HG03520 (cell line): Measurements from ENCODE around the gene NAV2.

ENCODE experiments used
- ATAC-seq: cut with Tn5 transposase; IDR thresholded peaks from one replicate; pipeline ENCODE4 v1.9.1; 2021; ENCODE audit warnings: mild to moderate bottlenecking, moderate library complexity; ENCODE audit not compliant: unreplicated experiment

The NAV2 gene

DNA sequence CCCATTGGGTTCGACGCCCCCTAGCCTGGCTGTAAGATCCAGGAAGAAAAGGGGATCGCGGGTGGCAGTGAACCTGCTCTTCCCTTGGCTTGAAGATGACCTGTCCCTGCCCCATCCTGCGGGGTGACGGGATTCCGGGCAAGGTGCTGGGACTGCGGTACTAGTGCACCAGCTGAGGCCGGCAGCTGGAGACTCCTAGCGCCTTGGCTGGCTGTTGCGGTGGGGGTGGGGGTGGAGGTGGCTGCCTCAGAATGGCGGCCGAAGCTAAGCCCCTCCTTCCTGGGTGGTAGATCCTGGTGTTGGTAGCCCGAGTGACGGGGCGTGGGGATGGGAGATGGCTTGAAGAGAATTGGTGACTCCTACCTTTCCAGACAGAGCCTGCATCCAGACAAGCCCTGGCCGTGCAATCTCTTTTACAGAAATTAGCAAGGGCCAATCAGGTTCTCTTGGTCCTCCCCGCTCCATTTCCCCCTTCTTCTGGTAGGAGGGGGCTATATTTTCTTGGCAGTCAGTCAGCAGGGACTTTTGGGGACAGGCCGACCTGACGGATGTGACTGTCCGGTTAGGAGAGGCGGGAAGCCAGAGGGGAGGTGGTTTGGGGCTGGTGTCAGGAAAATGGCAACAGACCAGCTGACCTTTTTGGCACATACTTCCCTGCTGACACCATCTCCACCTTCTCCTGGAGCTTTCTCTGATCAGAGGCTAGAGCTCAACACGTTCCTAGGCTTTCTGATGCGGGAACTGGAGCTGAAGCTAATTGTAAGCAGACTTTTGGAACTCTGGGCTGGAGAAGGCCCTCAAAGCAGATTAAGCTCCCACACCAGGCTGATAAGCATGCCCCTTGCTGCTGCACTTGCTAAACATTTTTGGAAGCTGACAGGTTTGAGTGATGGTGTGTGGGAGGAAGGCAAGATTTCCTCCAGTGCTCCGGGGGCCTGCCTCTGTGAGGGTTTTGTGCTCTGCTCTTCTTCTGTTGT lies 2.0 kb downstream of the NAV2 start:
- ATAC-seq, result no peak

GRCh38 chr11:19715373-19715772 lies 2.7 kb downstream of the NAV2 start:
- ATAC-seq, result no peak

- ATAC-seq, result no peak
Measured at GRCh38 chr11:19718051-19718450, 5.4 kb downstream of the NAV2 start.

DNA sequence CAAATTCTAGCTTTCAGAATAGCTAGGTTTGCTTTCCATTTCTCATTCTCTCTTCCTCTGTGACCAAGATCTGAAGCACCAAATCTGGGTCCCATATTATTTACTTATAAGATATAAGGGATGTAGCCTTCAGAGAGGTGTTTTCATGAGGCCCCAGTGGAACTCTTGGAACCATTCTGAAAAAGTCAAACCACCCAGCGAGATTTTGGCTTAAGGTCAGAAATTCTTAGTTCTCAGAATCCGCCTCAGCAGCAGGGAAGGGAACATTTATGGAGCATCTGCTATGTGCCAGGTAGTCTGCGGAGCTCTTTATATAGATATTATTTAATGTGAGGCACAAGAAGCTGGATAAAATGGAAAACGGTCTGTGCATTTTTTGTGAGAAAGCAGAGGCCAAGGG lies 6.3 kb downstream of the NAV2 start:
- no peak for ATAC-seq

GRCh38 chr11:19719960-19720359 lies 7.3 kb downstream of the NAV2 start:
- ATAC-seq, result no peak

- ATAC-seq, result no peak
Measured at GRCh38 chr11:19721176-19721575, 8.5 kb downstream of the NAV2 start.

GRCh38 chr11:19722702-19723101 lies 10.1 kb downstream of the NAV2 start:
- no peak for ATAC-seq

GRCh38 chr11:19723572-19724342 lies 11.1 kb downstream of the NAV2 start:
- ATAC-seq, result no peak

- no peak for ATAC-seq
Measured at GRCh38 chr11:19724765-19725164, 12.1 kb downstream of the NAV2 start.

DNA sequence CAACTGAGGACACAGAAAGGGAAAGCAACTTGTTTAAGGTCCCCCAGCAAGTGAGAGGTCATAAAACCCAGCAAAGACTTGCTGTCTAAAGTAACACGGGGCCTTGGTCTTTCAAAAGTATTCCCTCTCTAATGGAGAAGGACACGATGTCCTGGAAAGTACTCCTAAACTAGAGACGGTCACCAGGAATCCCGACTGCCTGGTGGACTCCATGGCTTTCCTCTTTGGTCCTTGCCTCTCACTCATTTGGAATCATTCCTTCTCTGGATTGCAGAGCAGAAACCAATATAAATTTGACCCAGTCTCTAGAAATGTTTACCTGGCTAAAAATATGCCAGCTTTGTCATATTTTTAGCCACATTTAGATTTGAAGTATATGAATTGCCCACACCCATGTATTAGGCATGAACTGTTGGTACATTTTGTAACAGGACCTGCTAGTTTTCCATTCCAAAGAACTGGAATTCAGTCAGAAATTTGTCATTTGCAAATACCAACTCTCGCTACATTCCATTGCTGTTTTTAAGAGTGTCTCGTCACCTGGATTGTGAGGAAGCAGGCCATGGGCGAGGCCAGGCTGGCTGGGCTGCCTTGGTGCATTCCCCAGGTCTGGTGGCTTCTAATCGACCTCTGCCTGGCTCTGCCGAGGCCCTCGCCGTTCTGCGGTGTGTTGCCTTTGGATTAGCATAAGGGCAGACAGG lies 12.9 kb downstream of the NAV2 start:
- no peak for ATAC-seq

DNA sequence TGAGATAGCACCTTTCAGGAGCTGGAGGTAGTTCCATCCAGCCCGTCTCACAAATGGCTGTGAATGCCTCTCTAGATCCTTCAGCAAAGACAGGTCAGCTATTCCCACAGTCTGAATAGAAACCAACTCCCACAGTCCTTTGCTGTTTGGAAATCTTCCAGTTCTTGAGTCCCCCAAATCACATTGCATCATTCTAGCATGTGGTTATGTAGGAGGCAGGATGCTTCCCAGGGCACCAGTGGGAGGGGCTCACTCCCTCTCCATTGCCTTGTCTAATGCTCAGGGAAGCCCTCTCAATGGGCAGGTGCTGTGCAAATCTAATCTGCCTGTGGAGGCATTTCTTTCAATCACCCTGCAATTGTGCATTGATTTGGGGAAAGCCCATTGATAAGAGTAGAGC lies 14.6 kb downstream of the NAV2 start:
- ATAC-seq, result no peak

- ATAC-seq, result no peak
Measured at GRCh38 chr11:19728436-19728835, 15.8 kb downstream of the NAV2 start.

- ATAC-seq, result no peak
Measured at GRCh38 chr11:19729141-19729540, 16.5 kb downstream of the NAV2 start.

DNA sequence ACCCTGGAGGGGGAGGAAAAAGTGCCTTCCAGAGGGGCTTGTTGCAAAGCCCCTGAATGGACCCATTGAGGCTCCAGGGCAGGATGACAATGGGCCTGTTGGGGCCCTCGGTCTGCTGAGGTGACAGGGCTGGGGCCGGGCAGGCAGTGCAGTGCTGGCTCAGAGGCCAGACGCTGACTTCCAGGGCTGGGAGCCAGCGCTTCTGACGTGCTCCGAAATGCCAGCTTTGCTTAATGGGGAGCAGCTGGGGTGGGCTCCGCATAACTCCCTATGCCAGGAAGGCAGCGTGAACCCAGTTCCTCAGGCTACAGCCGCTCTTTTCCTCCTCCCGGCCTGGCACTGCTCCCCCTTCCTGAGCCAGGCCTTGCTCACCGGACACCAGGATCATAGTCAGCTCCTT lies 17.7 kb downstream of the NAV2 start:
- no peak for ATAC-seq

- ATAC-seq, result no peak
Measured at GRCh38 chr11:19734171-19734570, 21.5 kb downstream of the NAV2 start.

DNA sequence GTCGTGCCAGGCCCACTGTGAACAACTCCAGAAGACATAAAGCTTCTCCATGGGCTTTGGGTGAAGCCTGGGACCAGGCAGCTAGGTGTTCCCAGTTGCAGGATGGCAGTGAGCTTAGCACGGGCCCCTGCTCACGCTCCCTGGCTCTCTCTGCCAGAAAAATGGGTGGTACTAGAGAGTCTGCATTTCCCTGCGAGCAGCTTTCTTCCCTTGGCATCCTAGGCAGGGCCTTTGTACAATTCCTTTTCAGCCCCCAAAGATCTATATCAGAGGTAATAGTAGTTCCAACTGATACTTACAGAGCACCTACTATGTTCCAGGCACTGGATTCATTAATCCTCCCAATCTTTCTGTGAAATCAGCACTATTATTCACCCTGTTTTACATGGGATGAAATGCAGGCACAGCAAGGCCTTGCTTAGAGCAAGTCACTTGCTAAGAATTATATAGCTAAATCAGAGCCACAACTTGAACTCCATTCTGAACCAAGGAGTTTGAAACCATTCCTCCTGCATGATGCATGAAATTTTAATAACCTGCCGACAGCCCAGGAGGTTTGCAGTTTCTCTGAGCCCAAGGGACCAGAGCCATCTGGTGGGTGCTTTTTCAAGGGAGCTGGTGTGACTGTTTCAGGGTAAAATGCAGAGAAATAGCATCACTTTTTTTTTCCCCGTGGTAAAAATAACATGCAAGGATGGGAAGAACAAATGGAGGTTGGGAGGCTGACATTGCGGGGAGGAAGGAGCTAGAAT lies 22.7 kb downstream of the NAV2 start:
- no peak for ATAC-seq

DNA sequence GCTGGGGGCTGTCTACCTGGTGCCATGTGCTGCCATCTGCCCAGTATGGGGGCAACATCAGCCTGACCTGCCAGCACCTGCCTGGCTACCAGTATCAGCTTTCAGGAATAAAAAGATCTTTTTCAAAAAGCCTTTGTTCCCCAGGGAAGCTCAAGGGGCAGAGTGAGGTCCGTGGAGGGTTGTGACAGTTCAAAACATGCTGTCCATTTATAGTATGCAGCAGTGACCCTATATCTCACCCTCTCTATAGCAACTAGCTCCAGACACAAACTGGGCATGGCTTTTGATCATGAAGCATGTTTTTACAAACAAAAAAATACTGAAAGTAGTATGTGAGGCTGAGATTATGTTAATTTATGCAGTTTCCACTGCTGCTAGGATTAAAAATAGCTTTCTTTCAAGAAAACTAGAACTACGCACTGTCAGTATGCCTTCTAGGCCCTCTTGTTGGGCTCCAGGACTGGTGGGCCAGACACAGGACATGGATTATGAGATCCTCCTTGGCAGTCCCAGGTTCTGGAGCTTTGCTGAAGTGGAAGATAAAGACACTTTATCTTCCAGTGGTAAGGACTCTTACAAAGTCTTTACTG lies 23.4 kb downstream of the NAV2 start:
- no peak for ATAC-seq

- ATAC-seq, result no peak
Measured at GRCh38 chr11:19736831-19737230, 24.2 kb downstream of the NAV2 start.

DNA sequence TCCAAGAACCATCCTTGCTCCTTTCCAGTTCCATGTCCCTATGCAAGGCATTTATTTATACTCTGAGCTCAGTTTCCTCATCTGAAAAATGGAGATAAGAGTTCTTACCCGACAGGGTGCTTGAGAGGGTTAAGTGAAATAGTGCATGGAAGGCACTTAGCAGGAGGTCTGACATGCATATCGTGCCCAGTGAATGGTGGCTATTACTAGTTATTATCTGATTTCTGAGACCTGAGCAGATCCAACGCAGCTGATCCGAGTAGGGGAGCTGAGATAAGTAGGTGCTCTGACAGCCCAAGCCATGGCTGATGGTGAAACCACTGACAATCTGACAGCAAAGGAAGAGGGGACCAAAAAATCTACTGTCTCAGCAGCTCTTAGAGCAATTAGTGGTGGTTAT lies 24.9 kb downstream of the NAV2 start:
- ATAC-seq, result no peak

DNA sequence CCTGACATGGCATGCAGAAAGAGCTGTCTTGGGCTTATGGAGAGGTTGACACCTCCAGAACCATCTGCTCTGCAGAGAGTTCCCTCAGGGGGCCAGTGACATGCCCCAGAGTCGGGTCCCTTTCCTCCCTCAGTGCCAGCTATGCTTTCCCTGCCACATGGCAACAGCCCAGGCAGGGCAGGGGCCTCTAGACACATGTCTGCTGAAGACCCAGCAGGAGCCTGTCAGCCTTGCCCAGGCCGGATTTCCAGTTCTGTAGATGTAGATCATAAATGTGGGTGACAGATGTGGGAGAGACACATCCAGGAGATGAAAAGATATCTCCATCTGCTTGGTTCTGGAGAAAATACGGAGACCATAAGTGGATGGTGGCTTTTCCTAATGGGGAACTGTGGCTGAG lies 25.5 kb downstream of the NAV2 start:
- no peak for ATAC-seq
